ENCODE data around the gene LSS. TPM values are rescaled to one million over a fixed set of nuclear protein-coding genes. Genes with fewer than 3 reads are reported as not detected.
"Not testable (repeated sequence)": the region's sequence is repeated elsewhere in the genome, so short reads cannot be mapped to it uniquely, and the experiment has no call there.

The LSS gene
- total RNA-seq, 1 donor from 2014 or later, result 103 TPM

DNA sequence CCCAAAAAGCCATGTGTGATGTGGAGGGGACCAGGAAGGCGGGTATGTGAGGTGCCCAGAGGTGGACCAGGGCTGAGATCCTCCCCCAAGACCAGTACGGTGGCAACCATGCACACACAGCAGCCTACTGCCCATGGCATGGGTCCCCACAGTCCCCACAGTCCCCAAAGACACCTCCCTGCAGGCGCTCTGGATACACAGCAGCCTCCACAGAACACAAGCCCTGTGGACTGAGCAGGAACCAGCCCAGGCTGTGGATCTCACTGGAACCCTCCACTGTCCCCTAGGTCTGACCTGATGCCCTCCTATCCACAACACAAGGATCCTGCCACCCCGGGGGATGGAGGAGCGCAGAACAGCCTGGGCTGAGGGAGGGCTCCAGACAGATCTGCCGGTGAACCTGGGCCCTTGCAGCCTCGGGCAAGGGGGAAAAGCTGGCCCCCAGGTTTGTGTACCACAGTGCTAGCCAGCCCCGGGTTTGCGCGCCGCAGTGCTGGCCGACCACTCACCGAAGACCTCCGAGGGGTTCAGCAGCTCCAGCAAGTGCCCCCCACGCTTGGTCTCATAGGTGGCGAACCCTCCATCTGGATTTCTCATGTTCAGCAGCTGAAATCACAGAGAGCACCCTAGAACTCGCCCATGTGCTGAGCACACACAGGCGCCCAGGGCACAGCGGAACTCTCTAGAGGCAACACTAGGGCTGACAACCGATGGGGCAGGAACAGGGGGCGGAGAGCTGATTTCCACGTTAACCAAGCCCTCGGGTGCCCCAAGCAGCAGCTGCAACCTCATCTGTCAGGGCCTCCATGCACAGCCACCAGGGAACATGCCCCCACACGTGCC, 22.2 kb downstream of the LSS start:
- Histone ChIP-seq H3K4me3 (no peak overlapping the region), H3K4me1 (no peaks in the 10 kb centered on the region), H3K27ac (no peak overlapping the region), H3K27me3 (no peaks in the 10 kb centered on the region), H3K9me3 (no peaks in the 10 kb centered on the region), H3K36me3 (peaks cover 0 to 72% of the 10 kb centered on the region in 2 donors)
- intact Hi-C loops (cut with DNase I), result no loop called here
- no peak for DNase-seq (ENCODE audit: extremely low spot score in 2 of 2)
- TF ChIP-seq, protein P1, sequence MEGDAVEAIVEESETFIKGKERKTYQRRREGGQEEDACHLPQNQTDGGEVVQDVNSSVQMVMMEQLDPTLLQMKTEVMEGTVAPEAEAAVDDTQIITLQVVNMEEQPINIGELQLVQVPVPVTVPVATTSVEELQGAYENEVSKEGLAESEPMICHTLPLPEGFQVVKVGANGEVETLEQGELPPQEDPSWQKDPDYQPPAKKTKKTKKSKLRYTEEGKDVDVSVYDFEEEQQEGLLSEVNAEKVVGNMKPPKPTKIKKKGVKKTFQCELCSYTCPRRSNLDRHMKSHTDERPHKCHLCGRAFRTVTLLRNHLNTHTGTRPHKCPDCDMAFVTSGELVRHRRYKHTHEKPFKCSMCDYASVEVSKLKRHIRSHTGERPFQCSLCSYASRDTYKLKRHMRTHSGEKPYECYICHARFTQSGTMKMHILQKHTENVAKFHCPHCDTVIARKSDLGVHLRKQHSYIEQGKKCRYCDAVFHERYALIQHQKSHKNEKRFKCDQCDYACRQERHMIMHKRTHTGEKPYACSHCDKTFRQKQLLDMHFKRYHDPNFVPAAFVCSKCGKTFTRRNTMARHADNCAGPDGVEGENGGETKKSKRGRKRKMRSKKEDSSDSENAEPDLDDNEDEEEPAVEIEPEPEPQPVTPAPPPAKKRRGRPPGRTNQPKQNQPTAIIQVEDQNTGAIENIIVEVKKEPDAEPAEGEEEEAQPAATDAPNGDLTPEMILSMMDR (IDR thresholded peaks at IDR 0.05), result no peak
- TF ChIP-seq POLR2A (IDR thresholded peaks at IDR 0.05) (no peak), POLR2AphosphoS5 (IDR thresholded peaks at IDR 0.05; ENCODE audit: insufficient read depth in 1 of 2, low read depth in 1 of 2) (no peak)

DNA sequence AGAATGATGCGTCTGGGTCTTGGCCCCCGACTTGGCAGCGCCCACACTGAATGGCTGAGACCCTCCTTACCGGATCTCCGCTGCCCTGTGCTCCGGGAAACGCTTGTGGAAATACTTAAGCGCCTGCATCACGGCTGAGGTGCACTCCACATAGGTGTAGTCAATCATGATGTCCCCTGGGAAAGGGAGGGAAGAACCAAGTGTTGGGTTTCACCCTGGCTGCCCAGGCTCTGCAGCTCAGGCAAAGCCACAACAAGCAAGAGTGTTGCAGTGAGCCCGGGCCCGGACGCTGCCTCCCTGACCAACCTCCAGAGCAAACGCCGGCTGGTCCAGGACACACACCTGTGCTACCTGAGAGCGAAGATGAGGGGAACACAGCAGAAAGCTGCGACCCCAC, 22.8 kb downstream of the LSS start:
- intact Hi-C loops (cut with DNase I), result no loop called here
- H3K27me3 ChIP-seq, result no peaks in the 10 kb centered on the region
- TF ChIP-seq, protein P1 (IDR thresholded peaks at IDR 0.05), result no peak
- TF ChIP-seq POLR2AphosphoS5 (IDR thresholded peaks at IDR 0.05; ENCODE audit: insufficient read depth in 1 of 2, low read depth in 1 of 2) (no peak), POLR2A (IDR thresholded peaks at IDR 0.05) (no peak)

DNA sequence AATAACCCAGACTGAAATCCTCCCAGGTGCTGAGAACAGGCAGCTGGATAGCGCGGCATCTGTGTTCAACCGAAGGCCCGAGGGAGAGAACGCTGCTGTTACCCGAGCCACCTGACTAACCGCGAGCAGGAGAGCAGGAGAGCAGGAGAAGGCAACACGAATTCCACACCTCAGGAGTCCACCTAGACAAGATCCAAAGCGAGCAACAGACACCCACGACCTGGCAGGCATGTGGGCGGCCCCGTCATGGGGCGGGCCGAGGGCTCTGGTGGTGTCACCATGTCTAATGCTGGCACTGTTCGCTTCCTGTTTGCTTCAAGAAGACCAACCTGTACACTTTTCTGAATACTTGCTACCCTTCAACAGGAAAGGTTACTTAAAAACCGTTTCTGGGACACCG, 23.4 kb downstream of the LSS start:
- Histone ChIP-seq H3K27me3 (no peaks in the 10 kb centered on the region), H3K36me3 (peaks cover 0 to 65% of the 10 kb centered on the region in 2 donors), H3K4me1 (no peaks in the 10 kb centered on the region), H3K9me3 (no peaks in the 10 kb centered on the region), H3K4me3 (no peak overlapping the region), H3K27ac (no peak overlapping the region)
- no peak for DNase-seq (ENCODE audit: extremely low spot score in 2 of 2)
- intact Hi-C loops (cut with DNase I), result no loop called here
- TF ChIP-seq, protein P1 (IDR thresholded peaks at IDR 0.05), result no peak
- TF ChIP-seq POLR2AphosphoS5 (IDR thresholded peaks at IDR 0.05; ENCODE audit: insufficient read depth in 1 of 2, low read depth in 1 of 2) (no peak), POLR2A (IDR thresholded peaks at IDR 0.05) (no peak)

More for the DNA sequence above, 22.8 kb downstream of the LSS start:
- H3K4me3 ChIP-seq, result no peak overlapping the region
- no peaks in the 10 kb centered on the region for H3K9me3 ChIP-seq
- peaks cover 0 to 70% of the 10 kb centered on the region in 2 donors for H3K36me3 ChIP-seq
- no peak for DNase-seq (ENCODE audit: extremely low spot score in 2 of 2)
- no peak overlapping the region for H3K27ac ChIP-seq
- H3K4me1 ChIP-seq, result no peaks in the 10 kb centered on the region

DNA sequence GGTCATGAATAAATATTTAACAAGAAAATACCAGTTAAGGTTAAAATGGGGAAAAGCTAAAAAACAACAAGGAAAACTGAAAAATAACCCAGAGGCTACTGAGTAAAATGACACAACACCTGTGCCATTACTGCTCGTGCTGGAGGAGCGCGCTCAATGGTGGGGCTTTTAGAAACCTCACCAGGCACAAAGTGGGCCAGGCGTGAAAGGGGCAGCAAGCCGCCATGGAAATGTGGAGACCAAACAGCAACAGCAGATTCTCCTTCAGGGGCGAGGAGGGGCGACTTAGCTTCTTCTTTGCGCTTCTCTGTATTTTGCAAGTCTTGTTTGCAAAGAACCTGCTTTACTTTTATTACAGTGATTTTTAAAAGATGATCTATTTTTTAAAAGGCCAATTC, 25.4 kb downstream of the LSS start:
- Histone ChIP-seq H3K36me3 (peaks cover 0 to 61% of the 10 kb centered on the region in 2 donors), H3K27me3 (no peaks in the 10 kb centered on the region), H3K4me3 (no peak overlapping the region), H3K27ac (no peak overlapping the region), H3K4me1 (no peaks in the 10 kb centered on the region), H3K9me3 (no peaks in the 10 kb centered on the region)
- no peak for DNase-seq (ENCODE audit: extremely low spot score in 2 of 2)
- TF ChIP-seq POLR2AphosphoS5 (IDR thresholded peaks at IDR 0.05; ENCODE audit: insufficient read depth in 1 of 2, low read depth in 1 of 2) (no peak), POLR2A (IDR thresholded peaks at IDR 0.05) (no peak)
- TF ChIP-seq, protein P1 (IDR thresholded peaks at IDR 0.05), result no peak
- intact Hi-C loops (cut with DNase I), result no loop called here

DNA sequence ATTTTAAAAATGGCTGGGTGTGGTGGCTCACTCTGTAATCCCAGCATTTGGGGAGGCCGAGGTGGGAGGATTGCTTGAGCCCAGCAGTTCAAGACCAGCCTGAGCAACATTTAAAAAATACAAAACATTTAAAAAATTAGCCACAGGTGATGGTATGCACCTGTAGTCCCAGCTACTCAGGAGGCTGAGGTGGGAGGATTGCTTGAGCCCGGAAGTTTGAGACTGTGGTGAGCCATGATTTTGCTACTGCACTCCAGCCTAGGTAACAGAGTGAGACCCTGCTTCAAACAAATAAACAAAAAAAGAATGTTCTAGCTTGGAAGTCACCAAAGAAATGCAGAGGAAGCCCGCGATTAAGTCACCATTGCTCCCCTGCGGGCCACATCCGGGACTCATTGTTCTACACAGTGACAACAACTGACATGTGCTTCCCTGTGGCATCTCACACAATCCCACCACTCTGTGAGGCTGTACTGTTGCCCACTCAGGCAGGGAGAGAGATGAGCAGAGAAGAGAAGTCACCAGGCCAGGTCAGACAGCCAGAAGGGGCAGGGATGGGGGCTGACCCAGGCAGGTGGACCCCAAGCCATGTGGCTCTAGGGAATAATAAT, 25.9 kb downstream of the LSS start:
- no peak for DNase-seq (ENCODE audit: extremely low spot score in 2 of 2)
- TF ChIP-seq POLR2A (IDR thresholded peaks at IDR 0.05) (no peak), POLR2AphosphoS5 (IDR thresholded peaks at IDR 0.05; ENCODE audit: insufficient read depth in 1 of 2, low read depth in 1 of 2) (no peak)
- TF ChIP-seq, protein P1 (IDR thresholded peaks at IDR 0.05), result no peak
- intact Hi-C loops (cut with DNase I), result no loop called here
- H3K4me3 ChIP-seq, result no peak overlapping the region
- peaks cover 0 to 56% of the 10 kb centered on the region in 2 donors for H3K36me3 ChIP-seq
- H3K27ac ChIP-seq, result no peak overlapping the region
- no peaks in the 10 kb centered on the region for H3K27me3 ChIP-seq
- H3K9me3 ChIP-seq, result no peaks in the 10 kb centered on the region
- no peaks in the 10 kb centered on the region for H3K4me1 ChIP-seq

DNA sequence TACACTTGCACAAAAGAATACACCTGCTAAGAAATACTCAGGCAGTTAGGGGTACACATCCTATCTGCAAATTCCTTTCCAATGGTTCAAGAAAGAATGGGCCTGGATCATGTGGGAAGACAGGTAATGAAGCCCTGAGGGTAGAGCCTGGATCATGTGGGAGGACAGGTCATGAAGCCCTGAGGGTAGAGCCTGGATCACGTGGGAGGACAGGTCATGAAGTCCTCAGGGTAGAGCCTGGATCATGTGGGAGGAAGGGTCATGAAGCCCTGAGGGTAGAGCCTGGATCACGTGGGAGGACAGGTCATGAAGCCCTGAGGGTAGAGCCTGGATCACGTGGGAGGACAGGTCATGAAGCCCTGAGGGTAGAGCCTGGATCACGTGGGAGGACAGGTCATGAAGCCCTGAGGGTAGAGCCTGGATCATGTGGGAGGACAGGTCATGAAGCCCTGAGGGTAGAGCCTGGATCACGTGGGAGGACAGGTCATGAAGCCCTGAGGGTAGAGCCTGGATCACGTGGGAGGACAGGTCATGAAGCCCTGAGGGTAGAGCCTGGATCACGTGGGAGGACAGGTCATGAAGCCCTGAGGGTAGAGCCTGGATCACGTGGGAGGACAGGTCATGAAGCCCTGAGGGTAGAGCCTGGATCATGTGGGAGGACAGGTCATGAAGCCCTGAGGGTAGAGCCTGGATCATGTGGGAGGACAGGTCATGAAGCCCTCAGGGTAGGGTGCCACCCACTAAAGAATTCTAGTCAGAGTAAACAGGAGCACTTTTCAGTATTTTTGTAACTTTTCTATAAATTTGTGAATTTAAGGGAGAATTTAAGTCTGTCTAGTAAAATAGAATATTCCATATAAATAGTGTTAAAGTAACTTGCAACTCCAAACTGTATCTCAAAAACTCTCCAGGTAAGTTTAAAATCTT, 27.4 kb downstream of the LSS start:
- H3K4me1 ChIP-seq; H3K9me3 ChIP-seq; H3K27me3 ChIP-seq; intact Hi-C loops (cut with DNase I); DNase-seq (ENCODE audit: extremely low spot score in 2 of 2); H3K27ac ChIP-seq; H3K4me3 ChIP-seq: not testable (repeated sequence)
- peaks cover 0 to 49% of the 10 kb centered on the region in 2 donors for H3K36me3 ChIP-seq

Data from vagina (tissue), 2 donors.